ENCODE measurements around the gene SERPINA10.

DNA sequence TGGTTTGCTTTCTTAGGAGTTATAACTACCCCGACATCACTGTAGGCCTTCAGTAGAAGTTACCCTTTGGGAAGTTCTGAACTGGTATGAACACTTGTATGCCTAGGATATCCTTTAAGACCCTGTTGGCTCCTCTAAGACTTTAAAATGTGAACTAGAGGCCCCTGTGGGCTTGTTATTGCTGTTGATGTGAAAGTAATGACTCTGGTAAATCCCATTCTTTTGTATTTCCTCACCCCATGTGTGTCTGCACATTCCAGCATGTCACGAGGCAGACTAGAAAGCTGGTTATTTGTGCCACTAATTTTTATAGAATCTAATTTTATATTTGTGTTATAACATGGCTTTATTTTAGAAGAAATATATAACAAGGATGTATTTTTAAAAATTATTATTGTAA is 48.9 kb downstream of the SERPINA10 start:
- TF ChIP-seq POLR2A (IDR thresholded peaks at IDR 0.05; ENCODE audit: low read length) = no peak
- TF ChIP-seq GATA1 (IDR thresholded peaks at IDR 0.05; ENCODE audit: low read depth, low read length) = no peak

Data from erythroblast (primary cell).